NT2/D1 (cell line): ENCODE data around the gene KCNJ4.
"Not testable (repeated sequence)": the region's sequence is repeated elsewhere in the genome, so short reads cannot be mapped to it uniquely, and the experiment has no call there.

Experiments used
- YY1 ChIP-seq: IDR thresholded peaks from 2 replicates; pipeline ENCODE4 v1.6.1; 2011; ENCODE audit not compliant: insufficient read length, insufficient read depth
- ZNF274 ChIP-seq: IDR thresholded peaks from 2 replicates; pipeline ENCODE4 v1.6.1; 2011; ENCODE audit warnings: mild to moderate bottlenecking, low read depth, low read length

GRCh38 chr22:38395944-38396343, 59.1 kb downstream of the KCNJ4 start:
- not testable (repeated sequence) for TF ChIP-seq YY1, ZNF274
